NCI-H345 treated with DMSO at 0.1 percent for 48 hours (cell line): ENCODE results near the gene ELOA.
"Not testable (repeated sequence)": the region's sequence is repeated elsewhere in the genome, so short reads cannot be mapped to it uniquely, and the experiment has no call there.

Experiments
- DNase-seq: peaks from one replicate; lab custom pipeline; 2025; ENCODE audit not compliant: unreplicated experiment; lab: John Stamatoyannopoulos, UW

Gene ELOA

DNA sequence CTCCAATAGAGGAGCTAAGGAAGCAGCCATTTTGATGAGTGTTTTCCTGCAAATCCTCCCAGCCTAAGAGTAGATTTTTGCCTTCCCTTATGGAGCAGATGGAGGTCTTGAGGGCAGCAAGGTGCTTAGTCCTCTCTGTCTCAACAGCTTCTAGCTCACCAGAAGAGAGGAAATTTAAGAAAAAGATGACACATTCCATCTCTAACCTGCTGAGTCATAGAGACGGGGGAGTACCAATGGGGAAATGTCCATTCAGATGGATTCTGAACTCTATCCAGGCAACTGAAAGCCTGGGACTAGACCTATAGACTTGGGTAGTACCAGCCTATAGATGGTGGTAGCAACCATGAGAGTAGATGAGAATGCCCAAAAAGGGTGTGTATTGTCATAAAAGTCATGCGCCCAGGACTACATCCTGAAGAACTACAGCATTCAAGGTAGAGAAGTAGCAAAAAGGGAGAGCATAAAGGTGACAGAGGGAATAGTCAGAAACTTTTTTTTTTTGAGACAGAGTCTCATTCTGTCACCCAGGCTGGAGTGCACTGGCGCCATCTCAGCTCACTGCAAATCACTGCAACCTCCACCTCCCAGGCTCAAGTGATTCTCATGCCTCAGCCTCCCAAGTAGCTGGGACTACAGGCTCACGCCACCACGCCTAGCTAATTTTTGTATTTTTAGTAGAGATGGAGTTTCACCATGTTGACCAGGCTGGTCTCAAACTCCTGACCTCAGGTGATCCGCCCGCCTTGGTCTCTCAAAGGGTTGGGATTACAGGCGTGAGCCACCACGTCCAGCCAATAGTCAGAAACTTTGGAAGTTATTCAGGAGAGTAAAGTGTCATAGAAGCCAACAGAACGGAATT, 10.7 kb upstream of the ELOA start:
- no peak for DNase-seq

GRCh38 chr1:23733281-23733680, 10.0 kb upstream of the ELOA start:
- DNase-seq, result not testable (repeated sequence)

DNA sequence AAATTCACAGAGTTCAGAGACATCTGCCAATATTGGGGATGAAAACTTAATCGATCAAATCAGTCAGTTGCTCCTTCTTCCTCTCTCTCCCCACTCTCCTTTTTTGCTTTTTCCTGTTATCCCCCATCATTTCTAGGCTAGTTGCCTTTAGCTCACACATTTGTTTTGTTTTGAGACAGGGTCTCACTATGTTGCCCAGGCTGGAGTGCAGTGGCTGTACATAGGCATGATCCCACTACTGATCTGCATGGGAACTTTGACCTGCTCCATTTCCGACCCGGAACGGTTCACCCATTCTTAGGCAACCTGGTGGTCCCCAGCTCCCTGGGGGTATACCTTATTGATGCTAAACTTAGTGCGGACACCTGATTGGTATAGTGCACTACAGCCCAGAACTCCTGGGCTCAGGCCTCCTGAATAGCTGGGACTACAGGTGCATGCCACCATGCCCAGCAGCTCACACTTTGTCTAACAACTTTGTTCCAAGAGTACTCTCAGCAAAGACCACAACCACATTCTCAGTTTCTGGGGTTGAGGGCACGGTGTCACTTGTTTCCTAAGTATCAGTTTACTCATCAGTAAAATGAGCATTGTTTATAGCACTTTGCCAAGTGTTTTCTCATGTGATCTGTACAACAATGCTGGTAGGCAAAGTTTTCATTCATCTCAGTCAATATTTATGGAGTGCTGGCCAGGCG, 6.7 kb upstream of the ELOA start:
- no peak for DNase-seq

- no peak for DNase-seq
Measured at GRCh38 chr1:23741609-23742008, 1.7 kb upstream of the ELOA start.

GRCh38 chr1:23742670-23743286, 493 bp upstream of the ELOA start:
- no peak for DNase-seq

GRCh38 chr1:23745515-23745914, 2.2 kb downstream of the ELOA start:
- peak; percentile 8 for DNase-seq

GRCh38 chr1:23748016-23748415, 4.7 kb downstream of the ELOA start:
- DNase-seq, result no peak

DNA sequence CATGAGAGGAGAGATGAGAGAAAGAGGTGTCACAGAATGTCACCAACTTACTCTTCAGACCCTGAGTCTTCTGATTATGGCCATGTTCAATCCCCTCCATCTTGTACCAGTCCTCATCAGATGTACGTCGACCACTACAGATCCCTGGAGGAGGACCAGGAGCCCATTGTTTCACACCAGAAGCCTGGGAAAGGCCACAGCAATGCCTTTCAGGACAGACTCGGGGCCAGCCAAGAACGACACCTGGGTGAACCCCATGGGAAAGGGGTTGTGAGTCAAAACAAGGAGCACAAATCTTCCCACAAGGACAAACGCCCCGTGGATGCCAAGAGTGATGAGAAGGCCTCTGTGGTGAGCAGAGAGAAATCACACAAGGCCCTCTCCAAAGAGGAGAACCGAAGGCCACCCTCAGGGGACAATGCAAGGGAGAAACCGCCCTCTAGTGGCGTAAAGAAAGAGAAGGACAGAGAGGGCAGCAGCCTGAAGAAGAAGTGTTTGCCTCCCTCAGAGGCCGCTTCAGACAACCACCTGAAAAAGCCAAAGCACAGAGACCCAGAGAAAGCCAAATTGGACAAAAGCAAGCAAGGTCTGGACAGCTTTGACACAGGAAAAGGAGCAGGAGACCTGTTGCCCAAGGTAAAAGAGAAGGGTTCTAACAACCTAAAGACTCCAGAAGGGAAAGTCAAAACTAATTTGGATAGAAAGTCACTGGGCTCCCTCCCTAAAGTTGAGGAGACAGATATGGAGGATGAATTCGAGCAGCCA, 8.0 kb downstream of the ELOA start:
- no peak for DNase-seq

- no peak for DNase-seq
Measured at GRCh38 chr1:23751815-23752200, 8.5 kb downstream of the ELOA start.

DNA sequence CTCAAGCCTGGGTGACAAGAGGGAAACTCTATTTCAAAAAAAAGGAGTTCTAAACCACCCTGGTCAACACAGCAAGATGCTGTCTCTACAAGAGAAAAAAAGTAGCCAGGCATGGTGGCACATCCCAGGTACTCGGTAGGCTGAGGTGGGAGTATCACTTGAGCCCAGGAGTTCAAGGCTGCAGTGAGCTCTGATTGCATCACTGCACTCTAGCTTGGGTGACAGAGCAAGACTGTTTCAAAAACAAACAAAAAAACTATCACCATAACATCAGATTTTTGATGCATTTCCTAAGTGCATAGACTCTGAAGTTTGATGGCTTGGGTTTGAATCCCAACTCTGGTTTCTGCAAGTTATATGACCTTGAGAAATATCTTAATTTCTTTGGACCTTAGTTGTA, 9.6 kb downstream of the ELOA start:
- no peak for DNase-seq

GRCh38 chr1:23756676-23757075, 13.4 kb downstream of the ELOA start:
- no peak for DNase-seq

GRCh38 chr1:23757812-23758211, 14.5 kb downstream of the ELOA start:
- no peak for DNase-seq

GRCh38 chr1:23759277-23759676, 16.0 kb downstream of the ELOA start:
- no peak for DNase-seq

GRCh38 chr1:23763041-23763577, 19.8 kb downstream of the ELOA start:
- DNase-seq, result no peak

- no peak for DNase-seq
Measured at GRCh38 chr1:23768733-23769132, 25.5 kb downstream of the ELOA start.

GRCh38 chr1:23772049-23772853, 29.0 kb downstream of the ELOA start:
- DNase-seq, result peak; percentile 27

DNA sequence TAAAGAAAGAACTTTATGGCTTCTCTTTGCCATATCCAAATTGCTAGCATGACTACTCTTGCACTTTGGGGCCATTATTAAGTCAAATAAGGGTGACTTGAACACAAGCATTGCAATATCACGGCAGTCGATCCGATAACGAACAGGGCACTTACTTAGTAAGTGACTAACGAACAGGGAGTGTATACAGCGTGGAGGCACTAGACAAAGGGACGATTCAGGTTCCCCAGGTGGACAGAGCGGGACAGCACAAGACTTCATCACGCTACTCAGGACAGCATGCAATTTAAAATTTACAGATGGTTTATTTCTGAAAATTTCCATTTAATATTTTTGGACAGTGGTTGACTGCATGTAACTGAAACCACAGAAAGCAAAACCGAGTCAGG, 29.6 kb downstream of the ELOA start:
- DNase-seq, result no peak

GRCh38 chr1:23774174-23774880, 31.1 kb downstream of the ELOA start:
- no peak for DNase-seq

DNA sequence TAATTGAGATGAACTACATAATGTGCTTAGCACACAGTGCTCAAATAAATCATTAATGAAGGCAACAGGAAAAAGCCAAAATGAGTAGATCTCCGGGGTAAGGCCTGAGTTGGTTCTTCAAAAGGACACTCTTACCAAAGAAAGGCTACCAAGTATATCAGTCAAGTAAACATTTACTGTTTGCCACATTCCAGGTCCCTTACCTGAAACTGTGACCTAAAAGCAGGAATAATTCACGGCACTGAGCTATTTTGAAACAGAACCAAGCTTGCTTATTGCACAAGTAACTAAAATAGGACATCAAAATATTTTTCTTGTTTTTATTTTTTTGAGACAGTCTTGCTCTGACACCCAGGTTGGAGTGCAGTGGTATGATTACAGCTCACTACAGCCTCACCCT, 32.9 kb downstream of the ELOA start:
- no peak for DNase-seq
